Stomach (tissue), 9 donors: ENCODE measurements around the gene GHRL. TPM values are rescaled to one million over a fixed set of nuclear protein-coding genes. Genes with fewer than 3 reads are reported as not detected.

Experiments used
- DNase-seq, 2 donors: peaks; one replicate each; pipeline versions ENCODE4 v3.0.0 to v3.0.0-alpha.2; 2013 to 2019
- H3K27ac ChIP-seq, 5 donors: fragments of 200-600 bp in 4 of 5; sonication (generic) in 4 of 5; one replicate each; pipeline ENCODE4 v1.5.1; 2013 to 2019; ENCODE audit warnings: mild to moderate bottlenecking in 1 of 5, moderate library complexity in 1 of 5
- H3K27me3 ChIP-seq, 3 donors: fragments of 200-600 bp; sonication (generic); one replicate each; pipeline ENCODE4 v1.5.1; 2017 to 2019; ENCODE audit warnings: mixed run types in 1 of 3
- H3K36me3 ChIP-seq, 4 donors: fragments of 200-600 bp; sonication (generic); 1 replicate in 3 of 4; 2 replicates in 1 of 4; pipeline ENCODE4 v1.5.1; 2016 to 2019
- H3K4me1 ChIP-seq, 4 donors: fragments of 200-600 bp; sonication (generic); one replicate each; pipeline ENCODE4 v1.5.1; 2016 to 2019
- H3K4me3 ChIP-seq, 4 donors: fragments of 200-600 bp; sonication (generic) in 3 of 4; one replicate each; pipeline ENCODE4 v1.5.1; 2016 to 2019; ENCODE audit warnings: mild to moderate bottlenecking in 1 of 4
- H3K9me3 ChIP-seq, 4 donors: fragments of 200-600 bp; sonication (generic); one replicate each; pipeline ENCODE4 v1.5.1; 2016 to 2019
- EP300 ChIP-seq: sonication (generic); formaldehyde crosslinking; IDR thresholded peaks from one replicate; pipeline ENCODE4 v1.6.1; 2017; ENCODE audit warnings: antibody characterized with exemption
- POLR2A ChIP-seq, 4 donors: fragments of 450-650 bp; IDR thresholded peaks; one replicate each; pipeline ENCODE4 v1.6.1; 2016; ENCODE audit warnings: antibody characterized with exemption in 4 of 4, control low read depth in 2 of 4, mild to moderate bottlenecking in 1 of 4, moderate library complexity in 1 of 4
- POLR2AphosphoS5 ChIP-seq, 3 donors: sonication (generic); formaldehyde crosslinking; IDR thresholded peaks; one replicate each; pipeline ENCODE4 v1.6.1; 2016; ENCODE audit warnings: antibody characterized with exemption in 3 of 3
- WGBS, 5 donors: extraction: QIAGEN DNeasy Blood & Tissue Kit in 3 of 5; methylation state at CpG; one replicate each; pipeline versions ENCODE4 v1.1.5 to v1.1.7; 2013 to 2018; 5-methylcytosine and 5-hydroxymethylcytosine counted together
- intact Hi-C: fragments of 100-400 bp; cut with DNase I; formaldehyde crosslinking; loops from one replicate; pipeline ENCODE4 v1.15.1; 2023; ENCODE audit warnings: low total_unique reads
- polyA plus RNA-seq, 3 donors: library from polyadenylated mRNA; stranded (reverse); fragments of 200-250 nt; gene quantifications; one replicate each; pipeline ENCODE4 v1.2.3, GENCODE V29; 2013
- total RNA-seq, 5 donors: library from RNA; depleted of rRNA; stranded (reverse); fragments of >200 nt; gene quantifications; one replicate each; pipeline versions ENCODE4 v1.1.0 to v1.2.3, GENCODE V29; 2014 to 2016
- TF ChIP-seq, protein P1 (sequence below), 7 experiments: fragments of 450-650 bp in 4 of 7; fragments of 200-600 bp in 3 of 7; sonication (generic) in 3 of 7; IDR thresholded peaks; one replicate each; pipeline ENCODE4 v1.5.1; 2016 to 2019; ENCODE audit warnings: antibody characterized with exemption in 7 of 7, control low read depth in 2 of 7, mild to moderate bottlenecking in 1 of 7
- donor health status: healthy with polysubstance abuse.
- donor health status: Bipolar disorder and iron deficiency.
- donor health status: healthy.

The GHRL gene
- total and polyA plus RNA-seq, 8 donors = 1.7 to 804 (median 253) TPM

DNA sequence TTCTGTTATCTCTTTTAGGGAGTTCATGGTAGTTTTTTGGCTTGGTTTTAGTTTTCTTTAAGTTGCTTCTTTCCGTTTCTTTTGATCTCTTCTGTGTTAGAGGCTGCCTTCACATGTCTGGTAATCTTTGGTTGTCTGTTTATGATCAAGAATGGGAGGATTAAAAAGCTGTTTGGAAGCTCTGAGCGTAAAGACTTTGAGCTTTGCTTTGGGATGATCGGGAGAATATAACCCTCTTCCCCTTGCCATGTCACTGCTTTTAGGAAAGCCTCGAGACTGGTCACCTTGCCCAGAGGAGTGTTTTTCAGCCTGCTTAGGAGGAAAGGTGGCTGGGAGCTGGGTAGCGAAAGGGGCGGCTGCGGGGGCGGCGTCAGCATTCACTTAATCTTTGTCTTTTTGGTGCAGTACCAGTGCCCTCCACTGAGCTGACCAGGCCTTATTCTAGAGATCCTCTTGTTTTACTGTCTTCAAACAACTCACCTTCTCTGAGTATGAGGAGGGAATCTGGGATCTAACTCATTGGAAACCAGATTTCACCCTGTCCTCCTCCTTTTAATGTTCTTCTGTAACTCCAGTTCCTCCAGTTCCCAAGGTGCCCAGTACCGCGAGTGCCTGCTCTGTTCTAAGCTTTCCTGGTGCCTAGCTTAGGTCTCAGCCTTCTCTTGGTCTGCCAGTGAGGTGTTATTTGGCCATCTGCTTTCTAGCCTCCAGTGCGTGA lies 28.9 kb downstream of the GHRL start:
- 50 to 60% (median 57%) methylated on average over 12 of the region's 12 CpGs for WGBS, 5 donors
- intact Hi-C loops = no loop called here
- Histone ChIP-seq H3K4me3 (no peak overlapping the region), H3K9me3 (no peaks in the 10 kb centered on the region), H3K4me1 (peaks cover 0 to 69% (median 24%) of the 10 kb centered on the region in 4 donors), H3K27ac (peak overlapping the region in 2 of 5 donors; percentile 33 to 39), H3K27me3 (no peaks in the 10 kb centered on the region), H3K36me3 (peaks cover 11 to 84% (median 69%) of the 10 kb centered on the region in 4 donors)
- peak in 1 of 2 donors; percentile 70 for DNase-seq
- TF ChIP-seq POLR2AphosphoS5 (IDR thresholded peaks at IDR 0.05) (no peak), EP300 (no peak)
- TF ChIP-seq, protein P1, sequence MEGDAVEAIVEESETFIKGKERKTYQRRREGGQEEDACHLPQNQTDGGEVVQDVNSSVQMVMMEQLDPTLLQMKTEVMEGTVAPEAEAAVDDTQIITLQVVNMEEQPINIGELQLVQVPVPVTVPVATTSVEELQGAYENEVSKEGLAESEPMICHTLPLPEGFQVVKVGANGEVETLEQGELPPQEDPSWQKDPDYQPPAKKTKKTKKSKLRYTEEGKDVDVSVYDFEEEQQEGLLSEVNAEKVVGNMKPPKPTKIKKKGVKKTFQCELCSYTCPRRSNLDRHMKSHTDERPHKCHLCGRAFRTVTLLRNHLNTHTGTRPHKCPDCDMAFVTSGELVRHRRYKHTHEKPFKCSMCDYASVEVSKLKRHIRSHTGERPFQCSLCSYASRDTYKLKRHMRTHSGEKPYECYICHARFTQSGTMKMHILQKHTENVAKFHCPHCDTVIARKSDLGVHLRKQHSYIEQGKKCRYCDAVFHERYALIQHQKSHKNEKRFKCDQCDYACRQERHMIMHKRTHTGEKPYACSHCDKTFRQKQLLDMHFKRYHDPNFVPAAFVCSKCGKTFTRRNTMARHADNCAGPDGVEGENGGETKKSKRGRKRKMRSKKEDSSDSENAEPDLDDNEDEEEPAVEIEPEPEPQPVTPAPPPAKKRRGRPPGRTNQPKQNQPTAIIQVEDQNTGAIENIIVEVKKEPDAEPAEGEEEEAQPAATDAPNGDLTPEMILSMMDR (IDR thresholded peaks at IDR 0.05) = peak in 5 of 7 experiments; percentile 11 to 53 (median 29)

DNA sequence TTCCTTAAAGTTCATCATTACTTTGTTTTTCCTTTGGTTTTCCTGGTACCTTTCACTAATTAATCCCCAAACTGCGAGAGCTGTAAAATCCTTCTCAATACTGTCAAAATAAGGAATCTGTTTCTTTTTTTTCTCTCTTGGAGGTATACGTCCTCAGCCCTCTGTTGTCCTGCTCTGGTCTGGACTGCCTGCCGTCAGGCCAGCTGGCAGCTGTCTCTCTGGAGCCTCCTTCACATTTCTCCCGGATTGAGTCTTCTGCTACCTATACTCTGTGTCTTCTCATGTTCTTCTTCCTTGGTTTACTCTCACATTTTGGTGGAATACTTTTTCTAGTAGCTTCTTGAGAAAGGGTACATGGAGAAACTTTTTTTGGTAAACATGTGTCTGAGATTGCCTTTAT lies 30.7 kb downstream of the GHRL start:
- TF ChIP-seq POLR2A (IDR thresholded peaks at IDR 0.05) (no peak), POLR2AphosphoS5 (IDR thresholded peaks at IDR 0.05) (no peak), EP300 (no peak)
- TF ChIP-seq, protein P1 (IDR thresholded peaks at IDR 0.05) = no peak
- H3K4me1 ChIP-seq = peaks cover 0 to 59% (median 16%) of the 10 kb centered on the region in 4 donors
- H3K27me3 ChIP-seq = no peaks in the 10 kb centered on the region
- H3K36me3 ChIP-seq = peaks cover 10 to 83% (median 65%) of the 10 kb centered on the region in 4 donors
- H3K4me3 ChIP-seq = no peak overlapping the region
- WGBS, 5 donors = 67 to 81% (median 74%) methylated on average over 4 of the region's 4 CpGs
- no peak overlapping the region for H3K27ac ChIP-seq
- DNase-seq = no peak
- H3K9me3 ChIP-seq = no peaks in the 10 kb centered on the region
- intact Hi-C loops = no loop called here

GRCh38 chr3:10260211-10260701 lies 32.5 kb downstream of the GHRL start:
- intact Hi-C loops = no loop called here
- peaks cover 0 to 52% (median 14%) of the 10 kb centered on the region in 4 donors for H3K4me1 ChIP-seq
- no peak overlapping the region for H3K27ac ChIP-seq
- no peaks in the 10 kb centered on the region for H3K9me3 ChIP-seq
- TF ChIP-seq, protein P1 (IDR thresholded peaks at IDR 0.05) = no peak
- TF ChIP-seq POLR2AphosphoS5 (IDR thresholded peaks at IDR 0.05) (no peak), EP300 (no peak), POLR2A (IDR thresholded peaks at IDR 0.05) (no peak)
- no peaks in the 10 kb centered on the region for H3K27me3 ChIP-seq
- H3K36me3 ChIP-seq = peaks cover 16 to 84% (median 70%) of the 10 kb centered on the region in 4 donors
- no peak for DNase-seq
- no peak overlapping the region for H3K4me3 ChIP-seq
- 87 to 93% (median 91%) methylated on average over 6 of the region's 6 CpGs for WGBS, 5 donors

- Histone ChIP-seq H3K36me3 (peaks cover 16 to 86% (median 74%) of the 10 kb centered on the region in 4 donors), H3K27ac (no peak overlapping the region), H3K9me3 (no peaks in the 10 kb centered on the region), H3K4me1 (peaks cover 0 to 50% (median 16%) of the 10 kb centered on the region in 4 donors), H3K27me3 (no peaks in the 10 kb centered on the region), H3K4me3 (no peak overlapping the region)
- 76 to 94% (median 87%) methylated on average over 4 of the region's 4 CpGs for WGBS, 5 donors
- DNase-seq = no peak
- intact Hi-C loops = no loop called here
- TF ChIP-seq EP300 (no peak), POLR2AphosphoS5 (IDR thresholded peaks at IDR 0.05) (no peak), POLR2A (IDR thresholded peaks at IDR 0.05) (no peak)
- TF ChIP-seq, protein P1 (IDR thresholded peaks at IDR 0.05) = no peak
Measured at GRCh38 chr3:10259798-10260197, 32.9 kb downstream of the GHRL start.
